Cardiac muscle cell (in vitro differentiated cells and primary cell): ENCODE measurements around the gene RB1. TPM values are rescaled to one million over a fixed set of nuclear protein-coding genes. Genes with fewer than 3 reads are reported as not detected.

Source experiments
- DNase-seq, 2 donors: peaks; one replicate each; pipeline versions ENCODE4 v3.0.0 to v3.0.0-alpha.2; 2010 to 2017; ENCODE audit warnings: low read depth in 1 of 2, low spot score in 1 of 2
- H3K27ac ChIP-seq: fragments of 200-600 bp; sonication (generic); 2 replicates; pipeline ENCODE4 v1.5.1; 2016
- H3K27me3 ChIP-seq: fragments of 200-600 bp; sonication (generic); 2 replicates; pipeline ENCODE4 v1.6.0; 2016; ENCODE audit warnings: control low read depth
- H3K36me3 ChIP-seq: fragments of 200-600 bp; sonication (generic); 2 replicates; pipeline ENCODE4 v1.5.1; 2016; ENCODE audit warnings: control low read depth
- H3K4me1 ChIP-seq: fragments of 200-600 bp; sonication (generic); 2 replicates; pipeline ENCODE4 v1.8.1; 2017; ENCODE audit warnings: low read depth, mild to moderate bottlenecking, mixed run types
- H3K4me3 ChIP-seq: fragments of 200-600 bp; sonication (generic); 2 replicates; pipeline ENCODE4 v1.5.1; 2016; ENCODE audit warnings: mild to moderate bottlenecking
- H3K9me3 ChIP-seq: fragments of 200-600 bp; sonication (generic); 2 replicates; pipeline ENCODE4 v1.5.1; 2017; ENCODE audit warnings: low read depth, mild to moderate bottlenecking, control low read depth
- polyA plus RNA-seq: library from polyadenylated mRNA; unstranded; fragments of >200 nt; fragmentation: Nextera tagmentation; extraction: Ambion mirVana; gene quantifications from 2 replicates; pipeline ENCODE4 v1.2.1, GENCODE V29; 2016
- total RNA-seq: library from RNA; depleted of rRNA; stranded (reverse); fragments of >200 nt; gene quantifications from 2 replicates; pipeline ENCODE4 v1.2.3, GENCODE V29; 2016
- TF ChIP-seq, protein P1 (sequence below): IDR thresholded peaks from 2 replicates; pipeline ENCODE4 v1.5.1; 2012; ENCODE audit warnings: low read depth, mild to moderate bottlenecking, low read length

The RB1 gene
- total and polyA plus RNA-seq, 2 experiments from 2014 or later = 23.0 to 23.6 TPM

DNA sequence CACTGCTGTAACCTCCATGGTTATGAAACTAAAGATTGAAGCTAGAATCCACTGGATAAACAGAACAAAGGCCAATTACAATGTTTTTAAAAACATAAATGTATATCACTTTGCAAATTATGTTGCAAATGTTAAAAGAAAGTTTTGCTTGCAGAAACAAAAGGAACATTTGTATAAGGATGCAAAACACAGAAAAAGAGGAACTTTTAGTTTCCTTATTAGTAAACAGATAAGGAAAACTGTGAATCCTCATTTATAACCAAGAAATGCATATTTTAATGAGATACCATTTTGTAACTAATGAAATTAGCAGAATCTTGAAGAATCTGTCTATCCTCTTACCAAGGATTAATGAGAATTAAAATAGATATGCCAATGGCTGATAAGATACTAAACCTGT is 77.0 kb downstream of the RB1 start:
- DNase-seq = no peak
- TF ChIP-seq, protein P1, sequence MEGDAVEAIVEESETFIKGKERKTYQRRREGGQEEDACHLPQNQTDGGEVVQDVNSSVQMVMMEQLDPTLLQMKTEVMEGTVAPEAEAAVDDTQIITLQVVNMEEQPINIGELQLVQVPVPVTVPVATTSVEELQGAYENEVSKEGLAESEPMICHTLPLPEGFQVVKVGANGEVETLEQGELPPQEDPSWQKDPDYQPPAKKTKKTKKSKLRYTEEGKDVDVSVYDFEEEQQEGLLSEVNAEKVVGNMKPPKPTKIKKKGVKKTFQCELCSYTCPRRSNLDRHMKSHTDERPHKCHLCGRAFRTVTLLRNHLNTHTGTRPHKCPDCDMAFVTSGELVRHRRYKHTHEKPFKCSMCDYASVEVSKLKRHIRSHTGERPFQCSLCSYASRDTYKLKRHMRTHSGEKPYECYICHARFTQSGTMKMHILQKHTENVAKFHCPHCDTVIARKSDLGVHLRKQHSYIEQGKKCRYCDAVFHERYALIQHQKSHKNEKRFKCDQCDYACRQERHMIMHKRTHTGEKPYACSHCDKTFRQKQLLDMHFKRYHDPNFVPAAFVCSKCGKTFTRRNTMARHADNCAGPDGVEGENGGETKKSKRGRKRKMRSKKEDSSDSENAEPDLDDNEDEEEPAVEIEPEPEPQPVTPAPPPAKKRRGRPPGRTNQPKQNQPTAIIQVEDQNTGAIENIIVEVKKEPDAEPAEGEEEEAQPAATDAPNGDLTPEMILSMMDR = no peak
- Histone ChIP-seq H3K36me3 (peaks cover 11% of the 10 kb centered on the region), H3K4me1 (no peaks in the 10 kb centered on the region), H3K4me3 (no peak overlapping the region), H3K27ac (no peak overlapping the region), H3K9me3 (no peaks in the 10 kb centered on the region), H3K27me3 (no peaks in the 10 kb centered on the region)

DNA sequence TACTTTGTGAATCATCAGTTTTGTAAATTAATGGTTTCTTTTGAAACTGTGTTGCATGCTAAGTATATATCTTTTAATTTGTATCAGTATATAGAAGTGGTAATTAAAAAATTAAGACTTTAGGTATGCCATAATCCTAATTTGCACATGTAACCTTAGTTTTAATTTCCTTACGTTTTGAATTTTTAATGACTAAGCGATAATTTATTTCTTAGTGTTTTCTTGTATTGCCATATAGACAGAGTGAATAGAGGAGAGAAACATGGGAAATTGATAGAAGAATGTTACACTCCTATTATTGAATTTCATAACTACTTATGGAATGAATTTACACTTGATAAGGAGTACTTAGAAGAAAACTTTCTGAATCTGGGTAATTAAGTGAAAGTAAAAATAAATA is 79.8 kb downstream of the RB1 start:
- Histone ChIP-seq H3K9me3 (no peaks in the 10 kb centered on the region), H3K4me1 (no peaks in the 10 kb centered on the region), H3K27ac (no peak overlapping the region), H3K27me3 (no peaks in the 10 kb centered on the region), H3K4me3 (no peak overlapping the region), H3K36me3 (peaks cover 4% of the 10 kb centered on the region)
- TF ChIP-seq, protein P1 = no peak
- DNase-seq = no peak

DNA sequence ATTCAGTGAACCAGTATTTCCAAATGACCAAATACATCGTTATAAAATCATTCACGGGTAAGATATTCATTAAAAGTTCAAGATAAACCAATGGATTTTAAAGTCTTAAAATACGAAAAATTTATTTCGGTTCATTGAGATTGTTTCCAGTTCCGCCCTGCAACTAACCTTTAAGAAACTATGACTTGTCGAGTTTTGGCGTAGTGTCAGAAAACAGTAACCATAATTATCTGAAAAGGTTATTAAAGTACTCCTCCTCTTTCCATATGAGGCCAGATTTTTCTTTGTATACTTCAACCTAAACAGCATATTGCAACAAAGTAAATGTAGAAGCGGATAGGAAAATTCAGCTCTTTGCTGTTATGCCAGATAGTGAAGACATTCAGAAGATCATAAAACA is 83.3 kb downstream of the RB1 start:
- no peak overlapping the region for H3K27ac ChIP-seq
- H3K27me3 ChIP-seq = no peaks in the 10 kb centered on the region
- no peak for DNase-seq
- H3K4me1 ChIP-seq = no peaks in the 10 kb centered on the region
- no peaks in the 10 kb centered on the region for H3K36me3 ChIP-seq
- no peaks in the 10 kb centered on the region for H3K9me3 ChIP-seq
- no peak overlapping the region for H3K4me3 ChIP-seq
- TF ChIP-seq, protein P1 = no peak

DNA sequence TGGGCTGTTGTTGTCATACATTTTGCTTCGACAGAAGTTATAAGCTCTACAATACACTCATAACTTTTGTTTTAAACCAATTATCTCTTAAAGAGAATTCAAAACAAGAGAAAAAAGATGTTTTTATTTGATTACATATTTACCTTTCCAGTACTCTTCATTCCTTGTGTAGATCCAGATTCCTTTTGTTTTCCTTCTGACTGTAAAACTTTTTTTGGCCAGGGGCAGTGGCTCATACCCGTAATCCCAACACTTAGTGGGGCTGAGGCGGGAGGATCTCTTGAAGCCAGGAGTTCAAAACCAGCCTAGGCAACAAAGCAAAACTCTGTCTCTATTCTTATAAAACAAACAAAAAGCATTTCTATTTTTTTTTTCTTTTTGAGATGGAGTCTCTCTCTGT is 87.7 kb downstream of the RB1 start:
- no peak for DNase-seq

GRCh38 chr13:48393030-48393697 is 89.6 kb downstream of the RB1 start:
- no peak for DNase-seq
- no peak overlapping the region for H3K4me3 ChIP-seq
- no peaks in the 10 kb centered on the region for H3K36me3 ChIP-seq
- no peaks in the 10 kb centered on the region for H3K4me1 ChIP-seq
- H3K27ac ChIP-seq = no peak overlapping the region
- no peaks in the 10 kb centered on the region for H3K9me3 ChIP-seq
- H3K27me3 ChIP-seq = no peaks in the 10 kb centered on the region
- TF ChIP-seq, protein P1 = no peak

More for the DNA sequence above, 87.7 kb downstream of the RB1 start:
- no peaks in the 10 kb centered on the region for H3K9me3 ChIP-seq
- no peaks in the 10 kb centered on the region for H3K36me3 ChIP-seq
- no peaks in the 10 kb centered on the region for H3K4me1 ChIP-seq
- H3K4me3 ChIP-seq = no peak overlapping the region
- TF ChIP-seq, protein P1 = no peak
- H3K27ac ChIP-seq = no peak overlapping the region
- H3K27me3 ChIP-seq = no peaks in the 10 kb centered on the region
